ENCODE results near the gene ENGASE.

- TF ChIP-seq MXI1 (IDR thresholded peaks at IDR 0.05; ENCODE audit: borderline replicate concordance, low read depth, low read length) (no peak), NFE2L2 (IDR thresholded peaks at IDR 0.05; ENCODE audit: low read depth, low read length) (no peak), CTCF (conservative IDR thresholded peaks at IDR 0.05; ENCODE audit: low read depth, low read length) (no peak), CHD1 (IDR thresholded peaks at IDR 0.05; ENCODE audit: low read depth, low read length) (no peak), USF2 (IDR thresholded peaks at IDR 0.05; ENCODE audit: low read depth, low read length) (no peak), POLR2A (IDR thresholded peaks at IDR 0.05; ENCODE audit: low read depth, low read length) (no peak), BHLHE40 (IDR thresholded peaks at IDR 0.05; ENCODE audit: low read depth, low read length) (no peak)
Observed at GRCh38 chr17:79033046-79033616, 41.5 kb upstream of the ENGASE start.
